Karpas-422 (cell line): ENCODE data around the gene BRSK1. TPM values are rescaled to one million over a fixed set of nuclear protein-coding genes. Genes with fewer than 3 reads are reported as not detected.
A peak's percentile ranks its signal among the peaks of the same experiment; 100 is the strongest.

Source experiments
- DNase-seq: peaks from one replicate; pipeline ENCODE4 v3.0.0-alpha.2; 2015
- H2AFZ ChIP-seq: fragments of 200-600 bp; sonication (generic); 2 replicates; pipeline ENCODE4 v1.6.1; 2014; ENCODE audit warnings: antibody characterized with exemption, low read length, mixed read lengths
- H3K27ac ChIP-seq: fragments of 200-600 bp; sonication (generic); 2 replicates; pipeline ENCODE4 v1.5.1; 2014; ENCODE audit warnings: mild to moderate bottlenecking, low read length, moderate library complexity
- H3K27me3 ChIP-seq: fragments of 200-600 bp; sonication (generic); 2 replicates; pipeline ENCODE4 v1.6.1; 2014; ENCODE audit warnings: low read length, mixed read lengths
- H3K36me3 ChIP-seq: fragments of 200-600 bp; sonication (generic); 2 replicates; pipeline ENCODE4 v1.6.1; 2014; ENCODE audit warnings: low read length, mixed read lengths; ENCODE audit not compliant: insufficient read depth
- H3K4me1 ChIP-seq: fragments of 200-600 bp; sonication (generic); 2 replicates; pipeline ENCODE4 v1.6.1; 2014; ENCODE audit warnings: mild to moderate bottlenecking, low read length, mixed read lengths
- H3K4me2 ChIP-seq: fragments of 200-600 bp; sonication (generic); 2 replicates; pipeline ENCODE4 v1.6.1; 2014; ENCODE audit warnings: low read length, low read depth, mild to moderate bottlenecking; ENCODE audit not compliant: poor library complexity, severe bottlenecking
- H3K4me3 ChIP-seq: fragments of 200-600 bp; sonication (generic); 2 replicates; pipeline ENCODE4 v1.5.1; 2014; ENCODE audit warnings: mild to moderate bottlenecking, antibody characterized with exemption, low read length, mixed read lengths
- H3K79me2 ChIP-seq: fragments of 200-600 bp; sonication (generic); 2 replicates; pipeline ENCODE4 v1.6.1; 2014; ENCODE audit warnings: mild to moderate bottlenecking, low read length, mixed read lengths
- H3K9ac ChIP-seq: fragments of 200-600 bp; sonication (generic); 2 replicates; pipeline ENCODE4 v1.6.0; 2014; ENCODE audit warnings: low read length
- H3K9me2 ChIP-seq: fragments of 200-600 bp; sonication (generic), shearing (Covaris generic); replicated peaks from 2 replicates; pipeline ENCODE4 v1.6.0; 2014; ENCODE audit warnings: mild to moderate bottlenecking, low read length, moderate library complexity; ENCODE audit not compliant: insufficient read depth
- H3K9me3 ChIP-seq: fragments of 300-700, 200-600 bp; sonication (generic); 2 replicates; pipeline ENCODE4 v1.6.1; 2014; ENCODE audit warnings: low read length, mixed read lengths
- H4K20me1 ChIP-seq: fragments of 200-600 bp; sonication (generic); 2 replicates; pipeline ENCODE4 v1.6.1; 2014; ENCODE audit warnings: mild to moderate bottlenecking, antibody characterized with exemption, low read length, low read depth; ENCODE audit not compliant: insufficient read depth
- total RNA-seq: library from RNA; depleted of rRNA; stranded (reverse); fragments of >200 nt; shearing (Covaris generic); gene quantifications from 2 replicates; pipeline ENCODE4 v1.2.3, GENCODE V29; 2014; ENCODE audit warnings: low replicate concordance

The BRSK1 gene
- total RNA-seq, 1 experiment from 2014 or later: 15.5 TPM

DNA sequence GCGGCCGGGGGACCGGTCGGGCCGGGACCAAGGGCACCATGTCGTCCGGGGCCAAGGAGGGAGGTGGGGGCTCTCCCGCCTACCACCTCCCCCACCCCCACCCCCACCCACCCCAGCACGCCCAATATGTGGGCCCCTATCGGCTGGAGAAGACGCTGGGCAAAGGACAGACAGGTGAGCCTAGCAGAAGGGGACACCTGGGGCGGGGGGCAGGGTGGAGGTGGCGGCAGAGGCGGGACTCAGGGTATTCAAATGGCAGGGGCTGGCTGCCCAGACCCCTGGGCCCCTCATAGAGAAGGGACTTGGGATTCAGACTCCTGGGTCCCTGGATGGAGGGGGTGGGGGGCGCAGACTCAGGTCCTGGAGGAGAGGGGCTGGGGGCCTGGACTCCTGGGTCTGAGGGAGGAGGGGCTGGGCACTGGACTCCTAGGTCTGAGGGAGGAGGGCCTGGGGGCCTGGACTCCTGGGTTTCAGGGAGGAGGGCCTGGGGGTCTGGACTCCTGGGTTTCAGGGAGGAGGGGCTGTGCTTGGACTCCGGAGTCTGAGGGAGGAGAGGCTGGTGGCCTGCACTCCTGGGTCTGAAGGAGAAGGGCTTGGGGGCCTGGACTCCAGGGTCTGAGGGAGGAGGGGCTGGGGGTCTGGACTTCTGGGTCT, 735 bp downstream of the BRSK1 start:
- H3K27me3 ChIP-seq: no peaks in the 10 kb centered on the region
- H3K4me3 ChIP-seq: no peak overlapping the region; the same call in 1 of the 2 replicates
- no peaks in the 10 kb centered on the region for H3K9me2 ChIP-seq
- H3K27ac ChIP-seq: no peak overlapping the region
- no peak overlapping the region for H2AFZ ChIP-seq
- no peaks in the 10 kb centered on the region for H4K20me1 ChIP-seq
- H3K9me3 ChIP-seq: no peaks in the 10 kb centered on the region
- H3K4me2 ChIP-seq: peak overlapping the region; percentile 37
- H3K9ac ChIP-seq: peak overlapping the region; percentile 62
- H3K36me3 ChIP-seq: no peaks in the 10 kb centered on the region
- DNase-seq: no peak
- peaks cover 18% of the 10 kb centered on the region for H3K4me1 ChIP-seq
- H3K79me2 ChIP-seq: peaks cover under 1% of the 10 kb centered on the region

DNA sequence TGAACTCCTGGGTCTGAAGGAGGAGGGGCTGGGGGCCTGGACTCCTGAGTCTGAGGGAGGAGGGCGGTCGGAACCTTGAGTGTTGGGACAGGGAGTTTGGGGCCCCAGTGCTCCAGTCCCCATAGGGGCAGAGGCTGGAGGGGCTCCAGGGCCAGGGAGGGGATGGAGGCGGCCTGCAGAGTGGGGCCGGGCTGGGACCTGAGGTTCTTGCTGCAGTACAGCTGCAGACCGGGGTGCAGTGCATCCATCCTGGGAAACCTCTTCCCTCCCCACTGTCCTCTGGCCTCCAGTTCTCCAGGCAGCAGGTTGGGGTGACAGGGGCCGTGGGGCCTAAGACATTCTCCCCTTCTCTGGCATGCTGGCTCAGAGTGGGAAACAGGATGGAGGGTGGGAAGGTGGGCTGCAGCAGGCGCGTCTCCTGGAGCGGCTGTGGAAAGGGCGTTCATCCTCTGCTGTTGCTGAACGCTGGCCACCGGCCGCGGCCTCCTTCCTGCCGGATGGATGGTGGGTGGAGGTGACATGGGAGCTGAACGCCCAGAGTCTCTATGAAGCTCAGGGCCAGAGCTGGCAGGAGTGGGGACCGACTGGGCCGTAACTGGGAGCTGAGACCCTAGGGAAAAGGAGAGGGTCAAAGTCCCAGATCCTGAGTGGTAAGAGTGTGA, 1.6 kb downstream of the BRSK1 start:
- no peaks in the 10 kb centered on the region for H4K20me1 ChIP-seq
- no peak for DNase-seq
- H3K27ac ChIP-seq: no peak overlapping the region
- peaks cover 17% of the 10 kb centered on the region for H3K4me1 ChIP-seq
- no peak overlapping the region for H3K4me3 ChIP-seq
- H3K27me3 ChIP-seq: no peaks in the 10 kb centered on the region
- H3K79me2 ChIP-seq: no peaks in the 10 kb centered on the region
- peak overlapping the region; percentile 33; the same call in 1 of the 2 replicates for H3K9ac ChIP-seq
- no peaks in the 10 kb centered on the region for H3K9me2 ChIP-seq
- no peak overlapping the region for H3K4me2 ChIP-seq
- H2AFZ ChIP-seq: no peak overlapping the region
- no peaks in the 10 kb centered on the region for H3K36me3 ChIP-seq
- H3K9me3 ChIP-seq: no peaks in the 10 kb centered on the region

DNA sequence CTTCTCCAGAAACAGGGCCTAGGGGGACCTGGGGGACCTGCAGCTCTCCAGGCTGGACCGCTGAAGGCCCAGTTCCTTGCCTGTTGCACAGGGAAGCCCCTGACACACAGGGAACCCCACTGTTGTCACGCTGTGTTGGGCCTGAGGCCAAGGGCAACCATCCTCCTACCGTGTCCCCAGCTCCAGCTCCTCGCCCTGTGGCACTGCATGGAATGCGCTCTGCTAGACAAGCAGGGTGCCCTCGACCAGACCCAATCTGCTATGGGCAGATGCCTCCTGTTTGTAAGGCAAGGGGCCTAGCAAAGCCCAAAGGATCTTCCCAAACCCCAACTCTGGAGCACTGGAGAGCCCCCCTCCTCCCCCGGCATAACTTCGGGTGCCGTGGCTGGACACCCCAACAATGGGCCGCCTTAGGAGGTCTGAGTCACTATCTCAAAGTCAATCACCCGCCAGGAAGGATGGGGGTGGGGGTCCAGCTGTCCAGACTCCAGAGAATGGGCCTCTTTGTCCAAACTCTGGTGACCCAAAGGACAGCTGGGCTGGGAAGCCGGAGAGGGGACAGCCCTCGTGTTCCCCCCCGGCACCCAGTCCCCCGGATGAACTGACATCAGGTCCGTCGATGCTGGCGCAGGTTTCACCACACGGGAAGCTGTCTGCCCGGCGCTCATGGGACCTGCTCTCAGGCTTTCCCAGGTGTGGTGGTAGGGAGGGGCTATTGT, 3.7 kb downstream of the BRSK1 start:
- no peaks in the 10 kb centered on the region for H3K9me2 ChIP-seq
- H3K79me2 ChIP-seq: no peaks in the 10 kb centered on the region
- peaks cover 7% of the 10 kb centered on the region for H3K4me1 ChIP-seq

DNA sequence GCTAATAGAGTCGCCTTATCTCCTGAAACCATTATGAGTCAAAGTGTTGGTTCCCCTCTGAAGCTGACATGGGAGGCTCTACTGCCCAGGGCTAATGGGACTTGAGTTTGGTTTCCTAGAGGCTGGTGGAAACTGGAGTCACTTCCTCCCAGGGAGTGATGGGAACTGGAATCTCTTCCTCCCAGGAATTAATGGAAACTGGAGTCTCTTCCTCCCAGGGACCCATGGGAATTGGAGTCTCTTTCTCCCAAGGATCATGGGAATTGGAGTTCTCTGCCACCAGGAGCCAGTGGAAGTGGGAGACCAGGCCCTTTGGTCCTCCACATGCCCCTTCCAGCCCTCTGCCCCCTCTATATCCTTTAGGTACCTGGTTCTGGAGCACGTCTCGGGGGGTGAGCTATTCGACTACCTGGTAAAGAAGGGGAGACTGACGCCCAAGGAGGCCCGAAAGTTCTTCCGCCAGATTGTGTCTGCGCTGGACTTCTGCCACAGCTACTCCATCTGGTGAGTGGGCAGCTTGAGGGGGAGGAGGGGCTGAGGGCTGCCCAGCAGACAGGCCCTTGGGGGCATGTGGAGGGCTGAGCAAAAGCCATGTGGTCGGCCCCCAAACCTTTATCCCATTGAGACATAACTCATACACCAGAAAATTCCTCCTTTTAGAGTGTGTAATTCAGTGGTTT, 5.5 kb downstream of the BRSK1 start:
- Histone ChIP-seq H3K9me2 (no peaks in the 10 kb centered on the region), H3K36me3 (no peaks in the 10 kb centered on the region), H3K9ac (no peak overlapping the region), H3K4me2 (no peak overlapping the region), H3K4me3 (no peak overlapping the region), H2AFZ (no peak overlapping the region), H3K79me2 (no peaks in the 10 kb centered on the region), H3K4me1 (peaks cover 3% of the 10 kb centered on the region; the same call in 1 of the 2 replicates), H3K9me3 (no peaks in the 10 kb centered on the region), H3K27ac (no peak overlapping the region), H3K27me3 (no peaks in the 10 kb centered on the region), H4K20me1 (no peaks in the 10 kb centered on the region)
- DNase-seq: no peak

More for the DNA sequence above, 3.7 kb downstream of the BRSK1 start:
- no peak for DNase-seq
- Histone ChIP-seq H3K4me2 (no peak overlapping the region), H3K36me3 (no peaks in the 10 kb centered on the region), H4K20me1 (no peaks in the 10 kb centered on the region), H3K4me3 (no peak overlapping the region), H3K27ac (no peak overlapping the region), H3K9me3 (no peaks in the 10 kb centered on the region), H2AFZ (no peak overlapping the region), H3K27me3 (no peaks in the 10 kb centered on the region), H3K9ac (no peak overlapping the region)

DNA sequence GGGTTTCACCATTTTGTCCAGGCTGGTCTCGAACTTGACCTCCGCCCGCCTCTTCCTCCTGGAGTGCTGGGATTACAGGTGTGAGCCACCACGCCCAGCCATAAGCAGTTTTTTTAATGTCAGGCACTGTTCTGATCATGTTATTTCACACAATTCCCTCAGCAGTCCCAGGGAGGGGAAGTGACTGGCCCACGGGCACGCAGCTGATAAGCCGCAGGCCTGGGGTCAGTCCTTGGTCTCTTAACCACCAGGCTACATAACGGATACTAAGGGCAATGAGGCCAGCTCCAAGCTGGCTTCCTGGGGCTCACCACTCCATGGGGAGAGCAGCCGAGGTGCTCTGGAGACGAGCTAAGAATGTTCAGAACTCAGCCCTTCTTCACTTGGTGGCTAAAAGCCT, 13.5 kb downstream of the BRSK1 start:
- H3K4me3 ChIP-seq: no peak overlapping the region

DNA sequence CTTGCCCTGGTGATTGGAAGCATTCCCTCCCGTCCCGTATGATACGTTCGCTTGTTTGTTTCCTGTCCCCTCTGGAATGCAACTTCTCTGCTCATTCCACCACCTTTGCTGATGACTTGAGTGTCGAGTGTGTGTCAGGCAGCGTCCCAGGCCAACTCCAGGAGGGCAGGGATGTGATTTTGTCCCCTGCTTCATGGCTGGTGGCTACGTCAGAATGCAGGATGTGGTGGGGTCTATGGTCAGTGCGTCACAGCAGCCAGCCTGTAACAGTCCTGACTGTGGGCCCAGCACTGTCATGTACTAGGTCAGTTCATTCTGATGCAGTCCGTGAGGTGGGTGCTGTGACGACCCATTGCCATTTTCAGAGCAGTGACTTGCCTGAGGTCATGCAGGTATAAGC, 16.2 kb downstream of the BRSK1 start:
- H3K27ac ChIP-seq: no peak overlapping the region
- no peaks in the 10 kb centered on the region for H3K36me3 ChIP-seq
- H3K27me3 ChIP-seq: no peaks in the 10 kb centered on the region
- peaks cover 27% of the 10 kb centered on the region for H3K4me1 ChIP-seq
- H3K79me2 ChIP-seq: no peaks in the 10 kb centered on the region
- no peaks in the 10 kb centered on the region for H4K20me1 ChIP-seq
- no peak overlapping the region for H3K9ac ChIP-seq
- H3K4me2 ChIP-seq: no peak overlapping the region
- no peak overlapping the region for H3K4me3 ChIP-seq
- no peaks in the 10 kb centered on the region for H3K9me3 ChIP-seq
- no peak for DNase-seq
- no peak overlapping the region for H2AFZ ChIP-seq
- H3K9me2 ChIP-seq: no peaks in the 10 kb centered on the region

More for the DNA sequence above, 13.5 kb downstream of the BRSK1 start:
- DNase-seq: no peak
- no peak overlapping the region for H3K27ac ChIP-seq
- no peaks in the 10 kb centered on the region for H3K36me3 ChIP-seq
- H3K4me1 ChIP-seq: peaks cover 21% of the 10 kb centered on the region
- H4K20me1 ChIP-seq: no peaks in the 10 kb centered on the region
- no peak overlapping the region for H2AFZ ChIP-seq
- H3K27me3 ChIP-seq: no peaks in the 10 kb centered on the region
- no peak overlapping the region for H3K9ac ChIP-seq
- H3K79me2 ChIP-seq: no peaks in the 10 kb centered on the region
- no peak overlapping the region for H3K4me2 ChIP-seq
- no peaks in the 10 kb centered on the region for H3K9me3 ChIP-seq
- no peaks in the 10 kb centered on the region for H3K9me2 ChIP-seq

DNA sequence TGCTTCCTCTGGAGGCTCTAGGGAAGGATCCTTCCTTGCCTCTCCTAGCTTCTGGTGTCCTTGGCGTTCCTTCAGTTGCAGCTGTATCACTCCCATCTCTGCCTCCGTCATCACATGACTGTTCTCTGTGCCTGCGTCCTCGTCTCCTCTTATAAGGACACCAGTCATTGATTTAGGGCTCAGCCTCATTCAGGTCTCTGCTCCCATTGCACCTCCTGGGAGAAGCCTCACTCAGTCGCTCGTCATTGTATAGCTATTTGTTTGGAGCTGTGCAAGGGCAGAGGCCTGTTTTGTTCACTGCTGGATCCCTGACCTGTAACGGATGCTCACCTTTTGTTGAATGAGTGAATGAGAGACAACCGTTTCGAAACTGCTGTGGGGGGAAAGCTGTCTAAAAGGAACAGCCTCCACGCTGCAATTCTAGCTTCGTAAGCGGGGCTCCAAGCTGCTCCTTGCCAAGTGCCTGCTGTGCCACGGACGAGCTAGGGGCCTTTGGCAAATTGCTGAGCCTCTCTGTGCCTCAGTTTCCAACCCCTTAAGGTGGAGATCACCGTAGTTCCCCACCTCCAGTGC, 17.2 kb downstream of the BRSK1 start:
- Histone ChIP-seq H3K9me3 (no peaks in the 10 kb centered on the region), H3K36me3 (no peaks in the 10 kb centered on the region), H3K79me2 (no peaks in the 10 kb centered on the region), H3K9me2 (no peaks in the 10 kb centered on the region), H3K27me3 (no peaks in the 10 kb centered on the region), H3K27ac (no peak overlapping the region), H2AFZ (peak overlapping the region; percentile 84; the same call in 1 of the 2 replicates), H3K9ac (peak overlapping the region; percentile 72; the same call in 1 of the 2 replicates), H3K4me3 (peak overlapping the region; percentile 68; the same call in 1 of the 2 replicates), H4K20me1 (no peaks in the 10 kb centered on the region), H3K4me1 (peaks cover 27% of the 10 kb centered on the region), H3K4me2 (peak overlapping the region; percentile 70)
- no peak for DNase-seq
